Measurements from ENCODE around the gene LGMN.

Gene LGMN

DNA sequence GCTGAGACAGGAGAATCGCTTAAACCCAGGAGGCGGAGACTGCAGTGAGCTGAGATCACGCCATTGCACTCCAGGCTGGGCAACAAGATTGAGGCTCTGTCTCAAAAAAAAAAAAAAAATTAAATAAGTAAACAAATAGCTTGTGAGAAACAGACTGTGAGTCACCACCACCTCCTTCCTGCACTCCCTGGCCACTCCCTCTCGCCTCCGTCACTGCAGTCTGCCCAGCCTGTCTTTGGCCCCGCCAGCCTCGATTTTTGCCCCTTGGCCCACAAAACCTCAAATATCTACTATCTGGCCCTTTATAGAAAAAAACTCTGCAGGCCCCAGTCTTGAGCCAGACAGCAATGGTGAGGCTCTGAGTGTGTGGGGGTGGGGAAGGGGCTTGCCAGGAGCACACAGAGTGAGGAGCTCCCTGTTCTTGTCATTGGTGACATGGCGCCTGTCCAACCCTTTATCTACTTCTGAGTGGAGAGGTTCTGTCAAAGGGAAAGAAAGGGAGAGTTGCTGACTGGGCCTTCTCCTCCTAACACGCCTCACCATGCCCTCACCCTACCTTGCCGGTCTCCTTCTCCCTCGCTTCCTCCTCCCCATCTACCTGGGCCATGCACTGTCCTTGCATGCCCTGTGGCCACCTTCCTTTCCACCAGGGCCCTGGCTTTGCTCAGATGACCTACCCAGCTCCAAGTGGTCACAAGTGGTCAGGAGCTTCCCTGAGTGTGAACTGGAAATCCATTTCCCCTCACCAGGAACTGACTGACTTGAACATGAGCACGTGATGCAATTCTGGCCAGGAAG, 22.1 kb downstream of the LGMN start:
- no peak for DNase-seq (ENCODE audit: low read depth)

DNA sequence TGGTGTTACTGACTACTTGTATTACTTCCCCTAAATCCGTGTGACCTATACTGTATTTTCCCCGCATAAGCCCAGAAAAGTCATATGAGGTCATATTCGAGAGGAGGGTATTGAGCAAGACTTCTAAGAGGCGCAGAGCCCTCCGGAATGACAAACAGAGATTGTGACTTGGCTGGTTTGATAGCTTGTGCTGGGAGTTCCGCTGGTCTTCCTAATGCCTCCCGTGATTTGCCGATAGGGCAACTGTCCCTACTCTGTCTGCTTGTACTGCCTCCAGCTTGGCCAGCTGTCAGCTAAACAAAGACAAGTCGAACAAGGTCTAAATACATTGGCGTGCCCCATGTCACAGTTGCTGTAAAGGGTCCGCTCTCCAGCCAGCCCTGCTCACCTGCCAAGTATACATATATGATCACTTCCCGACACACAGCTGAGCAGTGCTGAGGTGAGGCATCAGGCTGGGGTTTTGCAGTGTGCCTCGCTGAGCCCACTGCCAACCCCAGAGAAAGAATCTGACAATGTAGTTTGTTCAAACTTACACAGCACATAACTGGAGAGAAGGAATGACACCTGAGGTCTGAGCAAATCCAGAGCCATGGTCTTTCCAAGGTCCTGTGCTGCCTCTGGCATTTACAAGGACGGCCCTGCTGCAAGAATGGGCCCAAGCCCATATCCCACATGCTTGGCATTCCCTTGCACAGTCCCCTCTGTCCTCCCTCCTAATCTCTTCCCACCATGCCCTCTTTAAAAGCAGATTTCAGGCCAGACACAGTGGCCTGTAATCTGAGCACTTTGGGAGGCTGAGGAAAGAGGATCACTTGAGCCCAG, 23.7 kb downstream of the LGMN start:
- DNase-seq (ENCODE audit: low read depth) = no peak

DNA sequence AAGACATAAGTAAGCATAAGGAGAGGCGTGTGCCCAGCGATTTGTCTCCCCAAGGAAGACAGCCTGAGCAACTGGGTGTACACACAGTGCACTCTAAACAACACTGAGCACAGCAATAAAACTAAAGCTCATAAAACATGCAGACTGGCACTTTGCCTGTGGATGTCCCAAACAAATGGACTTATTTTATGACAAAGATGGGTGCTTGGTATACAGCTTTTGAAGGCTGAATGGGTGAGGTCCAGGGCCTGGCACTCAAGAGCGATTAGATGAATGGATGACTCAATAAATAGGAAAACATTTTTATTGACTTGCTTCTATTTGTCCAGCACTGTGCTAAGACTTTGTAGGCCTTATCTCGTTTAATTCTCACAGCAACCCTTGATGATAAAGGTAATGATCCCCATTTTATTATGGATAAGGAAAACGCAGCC, 28.5 kb downstream of the LGMN start:
- no peak for DNase-seq (ENCODE audit: low read depth)

DNA sequence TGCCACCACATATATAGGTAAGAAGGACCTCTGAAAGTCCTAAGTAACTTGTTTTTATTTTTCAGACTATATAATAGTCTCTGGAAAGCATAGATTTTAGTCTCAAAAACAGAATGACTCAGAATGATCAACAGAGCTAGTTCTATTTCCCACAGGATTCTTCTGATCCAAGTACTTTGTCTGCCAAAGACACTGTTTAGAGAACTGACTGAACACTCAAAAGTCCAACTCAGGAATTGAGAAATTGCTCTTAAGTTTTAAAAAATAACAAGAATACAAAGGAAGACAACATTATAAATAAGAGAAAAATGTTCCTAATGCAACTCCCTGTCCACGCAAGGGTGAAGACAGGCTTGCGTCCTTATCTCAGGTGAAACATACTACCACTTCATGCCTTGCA, 29.0 kb downstream of the LGMN start:
- DNase-seq (ENCODE audit: low read depth) = no peak

DNA sequence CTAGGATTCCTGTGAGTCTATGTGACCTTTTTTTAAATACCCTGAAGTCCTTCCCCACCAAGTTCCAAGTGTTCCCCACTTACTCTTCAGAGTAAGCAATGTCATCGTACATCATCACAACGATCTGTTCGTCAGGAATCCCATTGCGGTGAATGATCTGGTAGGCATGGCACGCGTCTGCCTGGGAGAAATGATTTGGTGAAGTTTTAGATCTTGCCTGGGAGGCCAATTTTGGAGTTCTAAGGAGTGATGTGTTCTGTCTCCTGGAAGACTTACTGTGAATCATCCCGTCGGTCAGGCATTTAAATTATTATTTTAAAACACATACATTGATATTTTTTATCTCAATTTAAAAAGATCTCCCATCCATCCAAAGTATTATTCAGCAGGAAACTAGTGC, 29.8 kb downstream of the LGMN start:
- no peak for DNase-seq (ENCODE audit: low read depth)

DNA sequence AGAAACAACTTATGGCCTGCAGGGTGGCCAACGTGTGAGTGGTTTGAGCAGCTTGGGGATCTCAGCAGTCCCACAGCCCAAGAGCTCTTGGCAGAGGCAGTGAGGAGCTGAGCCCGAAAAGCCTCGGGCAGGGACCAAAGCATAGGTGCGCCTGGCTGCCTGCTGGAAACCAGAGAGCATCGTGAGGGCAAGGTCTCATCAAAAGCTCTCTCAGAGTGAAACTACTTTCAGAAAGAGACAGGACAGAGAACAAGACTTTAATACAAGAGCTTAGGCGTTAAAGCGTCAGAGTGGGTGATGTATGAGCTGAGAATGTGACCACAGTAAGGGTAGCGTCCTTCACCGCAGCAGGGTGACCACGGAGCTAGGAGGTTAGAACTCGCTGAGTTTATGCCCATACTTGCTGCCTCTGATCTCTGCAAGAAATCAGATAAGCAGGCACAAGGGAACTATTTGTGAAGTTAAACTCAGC, 30.8 kb downstream of the LGMN start:
- DNase-seq (ENCODE audit: low read depth) = peak; percentile 9

DNA sequence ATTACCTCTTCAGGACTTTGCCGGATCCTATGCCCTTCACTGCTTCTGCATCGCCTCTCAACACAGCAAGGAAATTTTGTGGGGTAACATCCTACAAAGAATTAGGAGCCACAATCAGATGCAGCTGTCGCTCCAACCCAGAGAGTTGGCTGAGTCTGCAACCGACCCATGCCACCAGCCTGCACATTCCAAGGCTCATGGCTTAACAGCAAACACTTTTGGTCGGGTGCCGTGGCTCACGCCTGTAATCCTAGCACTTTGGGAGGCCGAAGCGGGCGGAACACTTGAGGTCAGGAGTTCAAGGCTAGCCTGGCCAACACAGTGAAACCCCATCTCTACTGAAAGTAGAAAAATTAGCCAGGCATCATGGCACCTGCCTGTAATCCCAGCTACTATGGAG, 32.3 kb downstream of the LGMN start:
- no peak for DNase-seq (ENCODE audit: low read depth)

DNA sequence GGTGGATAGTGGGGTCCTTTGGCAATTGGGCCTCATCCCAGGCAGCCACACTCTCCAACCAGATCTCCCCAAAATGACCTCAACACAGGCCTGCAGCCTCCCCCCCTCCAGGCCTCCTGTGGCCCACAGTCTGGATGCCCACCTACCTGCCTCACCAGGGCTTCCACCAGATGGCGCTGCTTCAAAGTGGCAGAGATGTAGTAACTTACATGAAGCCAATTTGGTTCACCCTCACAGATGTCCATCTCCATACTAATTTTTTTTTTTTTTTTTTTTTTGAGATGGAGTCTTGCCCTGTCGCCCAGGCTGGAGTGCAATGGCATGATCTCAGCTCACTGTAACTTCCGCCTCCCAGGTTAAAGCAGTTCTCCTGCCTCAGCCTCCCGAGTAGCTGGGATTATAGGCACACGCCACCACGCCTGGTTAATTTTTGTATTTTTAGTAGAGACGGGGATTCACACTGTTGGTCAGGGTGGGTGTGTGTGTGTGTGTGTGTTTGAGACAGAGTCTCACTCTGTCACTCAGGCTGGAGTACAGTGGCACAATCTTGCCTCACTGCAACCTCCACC, 33.6 kb downstream of the LGMN start:
- peak; percentile 70 for DNase-seq (ENCODE audit: low read depth)

DNA sequence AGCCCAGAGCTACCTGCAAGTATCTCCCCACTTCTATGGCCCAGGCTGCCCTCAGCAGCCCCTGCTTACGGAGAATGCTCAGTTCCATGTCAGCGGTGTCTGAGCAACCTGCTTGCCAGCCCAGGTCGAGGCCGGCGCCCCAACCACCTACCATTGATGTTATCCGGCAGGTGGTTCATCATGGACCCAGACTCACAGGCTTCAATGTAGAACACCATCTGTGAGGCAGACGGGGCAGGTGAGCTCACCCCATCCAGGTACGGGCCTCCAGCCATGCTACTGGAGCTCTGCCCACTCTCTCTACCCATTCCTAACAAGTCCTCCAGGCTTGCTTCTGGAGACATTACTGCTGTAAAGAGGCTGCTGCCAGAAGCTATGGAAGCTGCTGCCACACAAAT, 35.8 kb downstream of the LGMN start:
- DNase-seq (ENCODE audit: low read depth) = no peak

DNA sequence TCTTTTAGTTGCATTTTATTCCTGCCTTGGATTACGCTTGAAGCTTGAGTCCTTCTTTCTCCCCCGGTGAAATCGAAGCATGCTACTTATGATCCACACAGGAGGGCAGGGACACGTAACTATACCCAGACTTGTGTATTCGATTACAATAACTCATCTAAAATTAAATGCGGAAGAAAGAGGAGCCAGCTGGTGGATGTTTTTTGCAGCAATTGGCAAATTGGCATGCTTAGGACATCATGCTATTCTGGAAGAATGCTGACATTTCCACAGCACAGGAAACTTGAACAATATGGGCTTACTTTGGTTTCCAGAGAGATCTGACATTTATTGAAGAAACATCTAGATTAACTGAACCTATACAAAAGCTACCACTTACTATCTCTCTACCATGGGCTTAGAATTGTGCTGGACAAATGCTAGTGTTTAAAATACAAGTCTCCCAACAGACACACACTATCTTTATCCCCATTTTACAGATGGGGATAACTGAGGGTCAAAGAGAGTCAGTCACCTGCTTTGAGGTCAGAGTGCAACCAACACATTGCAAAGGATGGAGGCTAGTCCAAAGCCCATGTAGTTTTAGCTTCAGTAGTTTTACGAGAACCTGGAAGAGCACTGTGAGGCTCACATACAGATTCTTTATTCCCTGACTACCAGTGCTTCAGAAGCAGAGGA, 36.3 kb downstream of the LGMN start:
- no peak for DNase-seq (ENCODE audit: low read depth)

DNA sequence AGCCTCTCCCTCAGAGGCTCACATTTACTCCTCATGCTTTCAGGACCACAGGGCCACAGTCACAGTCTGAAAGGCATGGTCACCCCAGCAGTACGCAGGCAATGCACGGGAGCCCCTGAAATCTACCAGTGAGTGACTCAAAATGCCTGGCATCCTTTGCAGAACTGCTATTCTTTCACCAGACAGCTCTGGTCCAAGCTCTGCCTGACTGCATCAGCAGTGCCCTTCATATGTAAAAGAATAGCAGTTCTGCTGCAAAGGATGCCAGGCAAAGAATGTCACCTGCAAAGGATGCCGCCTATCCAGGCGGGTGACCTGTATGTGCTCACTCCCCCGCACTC, 38.5 kb downstream of the LGMN start:
- DNase-seq (ENCODE audit: low read depth) = no peak

DNA sequence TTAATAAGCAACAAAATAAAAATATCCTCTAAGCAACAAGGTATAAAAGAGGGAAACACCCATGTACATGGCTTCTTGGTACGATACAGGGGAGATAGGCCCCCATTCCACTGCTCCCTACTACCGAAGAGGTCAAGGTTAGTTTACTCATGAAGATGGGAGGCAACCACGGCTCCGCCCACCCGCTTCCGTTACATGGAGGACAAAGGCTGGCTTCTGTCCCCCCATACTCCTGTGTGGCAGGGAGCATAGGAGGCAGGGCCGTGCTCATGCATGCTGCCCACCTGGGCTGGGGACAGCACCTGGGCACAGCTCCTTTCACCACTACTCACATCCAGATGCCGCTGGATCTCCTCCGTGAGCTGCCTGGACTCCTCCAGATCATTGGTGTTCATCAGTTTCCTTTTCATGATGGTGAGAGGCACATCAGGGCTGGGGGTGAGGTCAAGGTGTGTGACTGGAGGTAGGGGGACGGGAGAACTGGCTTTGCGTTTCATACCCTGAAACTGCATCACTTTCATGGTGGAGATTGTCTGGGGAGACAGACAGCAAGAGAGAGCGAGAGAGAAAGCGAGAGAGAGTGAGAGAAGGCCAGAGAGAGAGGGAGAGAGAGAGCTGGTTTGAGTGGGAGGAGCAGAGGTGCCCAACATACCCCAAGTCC, 39.0 kb downstream of the LGMN start:
- no peak for DNase-seq (ENCODE audit: low read depth)

DNA sequence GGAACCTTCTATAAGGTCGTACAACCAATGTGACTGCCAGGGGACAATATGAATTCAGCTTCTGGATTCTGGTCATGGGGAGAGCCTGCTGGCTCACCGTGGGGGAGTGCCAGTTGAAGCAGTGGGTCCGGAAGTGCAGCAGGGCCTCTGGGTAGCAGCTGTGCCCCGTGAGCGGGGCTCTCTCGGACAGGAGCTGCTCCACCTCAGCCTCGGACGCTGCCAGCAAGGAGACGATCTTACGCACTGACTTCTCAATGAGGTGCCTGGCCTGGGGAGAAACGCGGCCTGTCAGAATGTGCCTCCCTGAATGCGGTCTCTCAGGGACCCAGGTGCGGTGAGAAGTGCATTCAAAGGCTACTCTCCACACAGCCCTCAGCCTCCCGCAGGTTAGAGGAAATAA, 42.0 kb downstream of the LGMN start:
- no peak for DNase-seq (ENCODE audit: low read depth)

DNA sequence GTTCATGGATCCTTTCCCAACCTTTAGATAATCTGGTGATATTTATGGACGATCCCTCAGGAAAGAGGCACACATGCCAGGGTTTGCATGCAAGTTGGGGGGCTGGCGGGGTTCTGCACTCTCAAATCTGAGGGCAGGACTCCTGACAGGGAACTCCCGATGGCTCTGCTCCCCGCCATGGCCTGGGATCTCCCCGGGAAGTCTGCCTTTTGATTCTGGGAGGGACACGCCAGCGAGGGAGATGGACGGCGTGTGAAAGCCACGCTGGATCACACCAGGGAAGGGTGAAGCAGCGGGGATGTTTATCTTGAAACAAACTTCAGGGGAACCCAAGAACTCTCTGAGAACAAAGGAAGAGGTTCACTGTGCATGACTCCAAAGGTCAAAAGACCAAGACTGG, 43.6 kb downstream of the LGMN start:
- DNase-seq (ENCODE audit: low read depth) = no peak

DNA sequence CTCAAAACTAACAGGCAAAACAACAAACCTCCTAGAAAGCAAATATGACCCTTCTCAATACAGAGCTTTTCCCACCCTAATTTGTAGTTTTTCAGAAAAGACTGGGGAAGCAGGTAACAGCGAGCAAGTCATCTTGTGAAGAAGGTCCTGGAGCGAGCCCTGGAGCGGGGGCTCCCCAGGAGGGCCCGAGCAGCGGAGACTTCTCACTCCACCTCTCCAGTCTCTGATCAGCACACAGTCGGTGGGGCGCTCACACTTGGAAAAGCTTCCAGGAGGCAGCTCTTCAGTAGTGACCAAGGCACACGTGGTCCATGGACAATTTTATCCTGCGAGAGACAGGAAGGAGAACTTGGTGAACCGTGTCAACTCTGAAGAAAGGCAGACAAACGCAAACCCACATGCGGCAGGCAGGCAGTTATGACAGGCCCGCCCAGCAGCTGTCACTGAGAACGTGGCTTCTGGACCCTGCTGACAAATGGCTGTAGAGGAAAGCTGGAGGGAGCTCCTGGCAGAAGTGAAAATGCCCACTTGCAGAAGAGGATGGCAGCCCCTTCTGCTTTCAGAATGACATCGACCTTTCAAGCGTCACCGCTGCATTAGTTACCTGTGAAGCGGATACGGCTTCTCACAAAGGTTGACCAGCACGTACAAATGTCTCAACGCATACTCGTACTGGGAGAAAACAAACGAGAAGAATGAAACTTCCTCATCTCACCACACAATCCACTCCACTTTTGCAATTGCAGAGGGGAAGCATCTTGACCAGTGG, 44.2 kb downstream of the LGMN start:
- no peak for DNase-seq (ENCODE audit: low read depth)

DNA sequence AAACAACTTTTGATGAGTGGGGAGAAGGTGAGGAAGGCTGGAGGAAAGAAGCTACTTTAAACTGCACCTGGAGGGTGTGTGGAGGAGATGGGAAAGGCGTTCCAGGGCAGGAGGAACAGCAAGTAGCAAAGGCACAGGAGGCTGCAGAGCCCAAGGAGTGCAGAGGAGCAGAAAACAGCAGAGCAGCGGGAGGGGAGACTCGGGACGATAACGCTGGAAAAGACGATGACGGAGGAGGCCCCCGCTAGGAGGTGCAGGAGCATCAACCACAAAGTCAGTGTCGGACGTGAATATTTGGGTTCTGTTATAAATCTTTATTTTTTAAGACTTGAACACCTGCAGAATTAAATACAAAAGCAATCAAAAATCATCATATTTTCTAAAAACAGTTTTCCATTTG, 44.9 kb downstream of the LGMN start:
- no peak for DNase-seq (ENCODE audit: low read depth)

DNA sequence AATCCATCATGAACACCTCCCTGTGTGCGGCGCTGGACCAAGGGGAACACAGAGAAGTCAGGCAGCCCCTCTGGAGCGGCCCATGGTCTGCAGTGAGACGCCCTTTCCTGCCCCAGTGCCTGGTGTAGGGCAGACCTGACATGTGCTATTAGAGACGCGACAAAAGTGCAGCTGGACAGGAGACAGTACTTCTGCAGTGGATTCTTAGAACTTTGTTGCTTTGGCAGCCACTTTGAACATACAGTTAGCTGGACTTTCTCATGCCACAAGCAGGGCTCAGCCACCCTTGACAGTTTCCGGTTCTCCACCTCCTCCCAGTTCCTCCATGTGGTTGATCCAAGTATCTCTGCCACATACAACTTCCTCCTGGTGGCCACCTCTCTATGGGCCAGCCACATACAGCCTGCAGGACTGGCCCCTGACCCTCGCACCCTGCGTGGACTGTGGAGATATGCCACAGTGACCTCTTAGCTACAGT, 45.9 kb downstream of the LGMN start:
- DNase-seq (ENCODE audit: low read depth) = no peak

DNA sequence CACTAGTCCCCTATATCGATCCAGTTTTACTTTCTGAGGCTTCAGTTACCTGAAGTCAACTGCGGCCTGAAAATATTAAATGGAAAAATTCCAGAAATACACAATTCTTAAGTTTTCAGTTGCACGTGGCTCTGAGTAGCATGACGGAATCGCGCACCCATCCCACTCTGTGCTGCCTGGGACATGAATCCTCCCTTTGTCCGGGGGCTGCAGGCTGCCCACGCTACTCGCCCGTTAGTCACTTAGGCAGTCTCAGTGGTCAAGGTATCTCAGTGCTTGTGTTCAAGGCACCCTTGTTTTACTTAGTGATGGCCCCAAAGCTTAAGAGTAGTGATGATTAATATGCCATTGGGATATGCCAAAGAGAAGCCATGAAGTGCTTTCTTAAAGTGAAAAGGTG, 46.6 kb downstream of the LGMN start:
- no peak for DNase-seq (ENCODE audit: low read depth)

DNA sequence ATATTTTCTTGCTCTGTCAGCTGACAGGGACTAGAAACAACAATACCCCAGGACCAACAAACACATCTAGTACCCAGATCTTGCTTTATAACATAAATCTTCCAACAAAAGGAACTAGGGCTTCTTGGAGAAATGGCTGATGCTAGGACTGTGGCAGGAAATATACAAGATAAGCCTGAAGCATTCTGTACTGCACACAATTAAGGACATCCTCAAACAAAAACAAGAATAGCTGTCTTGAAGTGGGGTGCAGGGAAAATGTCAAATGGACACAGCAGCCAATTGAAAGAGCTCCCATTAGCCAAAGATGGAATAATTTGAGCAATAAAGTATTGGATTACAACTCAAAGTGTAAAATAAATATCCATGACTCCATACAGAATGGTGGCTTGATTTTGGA, 50.0 kb downstream of the LGMN start:
- DNase-seq (ENCODE audit: low read depth) = no peak

DNA sequence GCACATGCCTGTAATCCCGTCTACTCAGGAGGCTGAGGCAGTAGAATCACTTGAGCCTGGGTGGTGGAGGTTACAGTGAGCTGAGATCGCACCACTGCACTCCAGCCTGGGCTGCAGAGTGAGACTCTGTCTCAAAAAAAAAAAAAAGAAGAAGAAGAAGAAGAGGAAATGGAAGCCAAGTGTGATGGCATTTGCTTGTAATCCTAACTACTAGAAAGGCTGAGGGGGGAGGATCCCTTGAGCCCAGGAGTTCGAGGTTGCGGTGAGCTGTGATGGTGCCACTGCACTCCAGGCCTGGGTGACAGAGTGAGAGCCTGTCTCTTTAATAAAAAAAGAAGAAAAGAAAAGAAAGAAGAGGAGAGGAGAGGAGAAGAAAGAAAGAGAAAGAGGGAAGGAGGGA, 52.1 kb downstream of the LGMN start:
- DNase-seq (ENCODE audit: low read depth) = no peak

DNA sequence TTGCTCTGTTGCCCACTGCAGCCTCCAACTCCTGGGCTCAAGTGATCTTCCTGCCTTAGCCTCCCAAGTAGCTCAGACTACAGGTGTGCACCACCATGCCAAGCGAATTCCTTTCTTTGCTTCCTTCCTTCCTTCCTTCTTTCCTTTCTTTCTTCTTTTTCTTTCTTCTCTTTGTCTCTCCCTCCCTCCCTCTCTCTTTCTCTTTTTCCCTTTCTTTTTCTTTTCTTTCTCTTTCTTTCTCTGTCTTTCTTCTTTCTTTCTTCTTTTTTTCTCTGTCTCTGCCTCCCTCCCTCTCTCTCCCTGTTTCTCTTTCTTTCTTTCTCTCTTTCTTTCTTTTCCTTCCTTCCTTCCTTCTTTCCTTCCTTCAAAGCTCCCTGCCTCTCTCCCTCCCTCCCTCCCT, 52.9 kb downstream of the LGMN start:
- no peak for DNase-seq (ENCODE audit: low read depth)

All from activated T-cell treated with anti-CD3 and anti-CD28 coated beads for 24 hours (primary cell).